ENCODE measurements around the gene UBE2E3. TPM values are rescaled to one million over a fixed set of nuclear protein-coding genes. Genes with fewer than 3 reads are reported as not detected.
"Not testable (repeated sequence)": the region's sequence is repeated elsewhere in the genome, so short reads cannot be mapped to it uniquely, and the experiment has no call there.

UBE2E3 gene
- total RNA-seq: 70.9 to 93.0 TPM (median 74.2 TPM) in 3 replicates
- long read RNA-seq, transcript UBE2E3-202 (6 exons, 1,570 nt): major isoform, 111 of 126 reads
- long read RNA-seq, partial matches to known transcripts: 0 of 126 reads
- long read RNA-seq, other reads (novel, unspliced or antisense): 11 of 126 reads

DNA sequence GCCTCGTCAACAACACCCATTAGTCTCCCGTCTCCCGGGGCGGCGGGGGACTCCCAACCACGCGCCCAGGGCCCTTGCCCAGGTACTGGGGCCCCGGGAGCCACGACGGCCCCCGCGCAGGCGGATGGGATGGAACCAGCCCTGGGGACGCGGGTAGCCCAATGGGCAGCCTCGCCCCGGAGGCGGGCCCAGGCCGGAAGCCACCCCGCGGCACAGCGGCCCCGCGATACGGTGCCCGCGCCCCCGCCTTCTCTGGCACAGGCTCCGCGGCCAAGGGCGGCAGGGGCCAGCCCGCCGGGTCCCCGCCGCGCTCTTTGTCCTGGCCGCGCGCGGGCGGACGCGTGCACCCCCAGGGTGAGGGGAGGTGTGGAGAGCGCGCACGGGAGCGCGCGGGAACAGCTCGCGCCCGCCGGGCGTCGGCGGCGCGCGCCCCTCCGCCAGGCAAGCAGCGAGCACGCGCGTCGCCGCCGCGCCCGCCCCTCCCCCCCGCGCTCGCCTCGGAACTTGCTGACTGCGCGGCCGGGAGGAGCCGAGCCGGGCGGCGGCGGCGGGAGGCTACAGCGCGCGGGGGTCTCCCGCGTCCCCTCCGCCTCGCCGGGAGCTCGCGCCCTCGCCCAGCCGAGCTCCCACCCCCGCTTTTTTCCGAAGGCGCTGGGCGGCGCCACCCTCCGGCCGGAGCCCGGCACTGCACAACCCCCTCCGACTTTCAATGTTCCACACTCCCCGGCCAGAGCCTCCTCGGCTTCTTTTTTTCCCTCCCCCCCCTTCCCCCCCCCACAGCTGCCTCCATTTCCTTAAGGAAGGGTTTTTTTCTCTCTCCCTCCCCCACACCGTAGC, at the start of gene UBE2E3:
TSS of gene UBE2E3 (plus strand) at position 500 of the 837 bp plus-strand sequence. CDS start 1,438 bp downstream, outside the sequence.
- peaks cover 48% of the 10 kb centered on the region for H3K4me1 Mint-ChIP-seq (ENCODE audit: low read depth)
- H3K27ac Mint-ChIP-seq (ENCODE audit: unreplicated experiment): peak within 1 kb of the TSS; percentile 98
- H3K9me3 Mint-ChIP-seq (ENCODE audit: low read depth): no peaks in the 10 kb centered on the region
- H3K4me3 Mint-ChIP-seq (ENCODE audit: unreplicated experiment): peak within 1 kb of the TSS; percentile 91
- TF ChIP-seq, protein P1, sequence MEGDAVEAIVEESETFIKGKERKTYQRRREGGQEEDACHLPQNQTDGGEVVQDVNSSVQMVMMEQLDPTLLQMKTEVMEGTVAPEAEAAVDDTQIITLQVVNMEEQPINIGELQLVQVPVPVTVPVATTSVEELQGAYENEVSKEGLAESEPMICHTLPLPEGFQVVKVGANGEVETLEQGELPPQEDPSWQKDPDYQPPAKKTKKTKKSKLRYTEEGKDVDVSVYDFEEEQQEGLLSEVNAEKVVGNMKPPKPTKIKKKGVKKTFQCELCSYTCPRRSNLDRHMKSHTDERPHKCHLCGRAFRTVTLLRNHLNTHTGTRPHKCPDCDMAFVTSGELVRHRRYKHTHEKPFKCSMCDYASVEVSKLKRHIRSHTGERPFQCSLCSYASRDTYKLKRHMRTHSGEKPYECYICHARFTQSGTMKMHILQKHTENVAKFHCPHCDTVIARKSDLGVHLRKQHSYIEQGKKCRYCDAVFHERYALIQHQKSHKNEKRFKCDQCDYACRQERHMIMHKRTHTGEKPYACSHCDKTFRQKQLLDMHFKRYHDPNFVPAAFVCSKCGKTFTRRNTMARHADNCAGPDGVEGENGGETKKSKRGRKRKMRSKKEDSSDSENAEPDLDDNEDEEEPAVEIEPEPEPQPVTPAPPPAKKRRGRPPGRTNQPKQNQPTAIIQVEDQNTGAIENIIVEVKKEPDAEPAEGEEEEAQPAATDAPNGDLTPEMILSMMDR (IDR thresholded peaks at IDR 0.05): peak; percentile 82
- H3K27me3 Mint-ChIP-seq (ENCODE audit: low read depth): no peaks in the 10 kb centered on the region
- peak; percentile 84 for DNase-seq (ENCODE audit: low spot score)
- peaks cover 2% of the 10 kb centered on the region for H3K36me3 Mint-ChIP-seq (ENCODE audit: low read depth)

DNA sequence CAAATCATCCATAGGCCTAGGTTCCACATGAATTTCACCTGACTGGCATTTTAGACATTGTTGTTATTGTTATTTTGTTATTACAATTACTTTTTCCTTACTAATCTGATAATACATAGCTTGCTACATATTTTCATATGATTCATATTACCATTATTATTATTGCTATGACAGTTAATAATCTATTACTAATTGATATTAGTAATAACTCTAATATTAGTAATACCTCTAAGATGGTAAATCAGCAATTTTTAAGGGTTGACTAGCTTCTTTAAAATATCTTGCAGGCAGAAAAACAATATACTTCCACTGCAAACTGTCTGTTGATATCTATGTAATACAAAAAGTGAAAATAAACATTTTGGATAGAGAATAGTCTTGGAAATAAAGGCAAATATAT, 48.6 kb upstream of the UBE2E3 start:
- H3K27me3 Mint-ChIP-seq (ENCODE audit: low read depth): no peaks in the 10 kb centered on the region

DNA sequence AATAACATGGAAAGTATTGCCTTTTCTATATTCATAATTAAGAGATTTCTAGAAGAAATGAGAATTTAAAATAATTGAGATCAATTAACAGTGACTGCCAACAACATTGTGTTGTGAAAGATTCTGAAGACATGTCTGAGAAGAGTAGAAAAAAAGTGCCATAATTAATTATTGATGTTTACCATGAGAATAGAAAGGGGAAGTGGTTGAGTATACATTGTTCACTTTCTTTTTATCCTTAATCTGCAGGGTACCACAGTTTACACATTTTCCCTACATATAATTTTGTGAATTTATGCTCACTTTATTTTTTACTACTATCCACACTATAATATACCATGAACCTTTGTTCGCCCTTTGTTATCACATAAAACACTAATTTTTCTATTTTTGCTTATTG, 47.1 kb upstream of the UBE2E3 start:
- DNase-seq (ENCODE audit: low spot score): no peak
- TF ChIP-seq, protein P1 (IDR thresholded peaks at IDR 0.05): no peak
- Mint-ChIP-seq H3K36me3 (ENCODE audit: low read depth) (no peaks in the 10 kb centered on the region), H3K4me3 (ENCODE audit: unreplicated experiment) (no peak overlapping the region), H3K4me1 (ENCODE audit: low read depth) (no peaks in the 10 kb centered on the region), H3K27ac (ENCODE audit: unreplicated experiment) (no peak overlapping the region), H3K27me3 (ENCODE audit: low read depth) (no peaks in the 10 kb centered on the region), H3K9me3 (ENCODE audit: low read depth) (no peaks in the 10 kb centered on the region)

More for the DNA sequence above, 48.6 kb upstream of the UBE2E3 start:
- H3K36me3 Mint-ChIP-seq (ENCODE audit: low read depth): no peaks in the 10 kb centered on the region
- no peak for DNase-seq (ENCODE audit: low spot score)
- H3K4me3 Mint-ChIP-seq (ENCODE audit: unreplicated experiment): no peak overlapping the region
- no peaks in the 10 kb centered on the region for H3K9me3 Mint-ChIP-seq (ENCODE audit: low read depth)
- no peaks in the 10 kb centered on the region for H3K4me1 Mint-ChIP-seq (ENCODE audit: low read depth)
- no peak overlapping the region for H3K27ac Mint-ChIP-seq (ENCODE audit: unreplicated experiment)
- TF ChIP-seq, protein P1 (IDR thresholded peaks at IDR 0.05): no peak

DNA sequence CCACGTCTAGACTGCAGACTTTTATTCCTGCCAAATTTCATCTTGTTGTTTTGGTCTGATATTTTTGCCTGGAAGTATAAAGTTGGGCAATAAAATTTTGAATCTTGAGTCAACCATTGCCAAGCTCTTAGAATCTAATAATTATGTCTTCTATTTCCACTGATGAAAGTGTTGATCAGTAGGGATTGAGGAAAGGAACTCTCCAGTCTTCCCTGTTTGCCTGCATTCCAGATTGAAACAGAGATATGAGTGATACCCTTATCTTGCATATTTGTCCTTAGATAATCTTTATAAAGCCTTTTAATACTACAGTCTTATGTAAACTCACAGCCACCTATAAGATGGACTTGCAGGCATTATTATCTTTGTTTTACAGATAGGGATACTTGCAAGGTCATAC, 45.5 kb upstream of the UBE2E3 start:
- H3K4me3 Mint-ChIP-seq (ENCODE audit: unreplicated experiment): no peak overlapping the region
- H3K9me3 Mint-ChIP-seq (ENCODE audit: low read depth): no peaks in the 10 kb centered on the region
- no peak for DNase-seq (ENCODE audit: low spot score)
- TF ChIP-seq, protein P1 (IDR thresholded peaks at IDR 0.05): no peak
- no peaks in the 10 kb centered on the region for H3K27me3 Mint-ChIP-seq (ENCODE audit: low read depth)
- H3K27ac Mint-ChIP-seq (ENCODE audit: unreplicated experiment): no peak overlapping the region
- H3K4me1 Mint-ChIP-seq (ENCODE audit: low read depth): no peaks in the 10 kb centered on the region
- H3K36me3 Mint-ChIP-seq (ENCODE audit: low read depth): no peaks in the 10 kb centered on the region

DNA sequence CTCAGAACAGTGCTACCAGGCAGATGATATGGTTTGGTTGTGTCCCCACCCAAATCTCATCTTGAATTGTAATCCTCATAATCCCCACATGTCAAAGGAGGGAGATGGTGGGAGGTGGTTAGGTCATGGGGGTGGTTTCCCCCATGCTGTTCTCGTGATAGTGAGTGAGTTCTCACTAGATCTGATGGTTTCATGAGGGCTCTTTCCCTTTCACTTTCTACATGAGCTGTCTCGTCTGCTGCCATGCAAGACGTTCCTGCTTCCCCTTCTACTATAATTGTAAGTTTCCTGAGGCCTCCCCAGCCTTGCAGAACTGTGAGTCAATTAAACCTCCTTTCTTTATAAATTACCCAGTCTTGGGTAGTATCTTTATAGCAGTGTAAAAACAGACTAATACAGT, 42.9 kb upstream of the UBE2E3 start:
- H3K36me3 Mint-ChIP-seq (ENCODE audit: low read depth); H3K27ac Mint-ChIP-seq (ENCODE audit: unreplicated experiment); H3K27me3 Mint-ChIP-seq (ENCODE audit: low read depth); H3K4me3 Mint-ChIP-seq (ENCODE audit: unreplicated experiment); H3K4me1 Mint-ChIP-seq (ENCODE audit: low read depth); DNase-seq (ENCODE audit: low spot score); H3K9me3 Mint-ChIP-seq (ENCODE audit: low read depth): not testable (repeated sequence)

Measured in chondrocyte (in vitro differentiated cells).